ENCODE measurements around the gene CISTR.

Gene CISTR

DNA sequence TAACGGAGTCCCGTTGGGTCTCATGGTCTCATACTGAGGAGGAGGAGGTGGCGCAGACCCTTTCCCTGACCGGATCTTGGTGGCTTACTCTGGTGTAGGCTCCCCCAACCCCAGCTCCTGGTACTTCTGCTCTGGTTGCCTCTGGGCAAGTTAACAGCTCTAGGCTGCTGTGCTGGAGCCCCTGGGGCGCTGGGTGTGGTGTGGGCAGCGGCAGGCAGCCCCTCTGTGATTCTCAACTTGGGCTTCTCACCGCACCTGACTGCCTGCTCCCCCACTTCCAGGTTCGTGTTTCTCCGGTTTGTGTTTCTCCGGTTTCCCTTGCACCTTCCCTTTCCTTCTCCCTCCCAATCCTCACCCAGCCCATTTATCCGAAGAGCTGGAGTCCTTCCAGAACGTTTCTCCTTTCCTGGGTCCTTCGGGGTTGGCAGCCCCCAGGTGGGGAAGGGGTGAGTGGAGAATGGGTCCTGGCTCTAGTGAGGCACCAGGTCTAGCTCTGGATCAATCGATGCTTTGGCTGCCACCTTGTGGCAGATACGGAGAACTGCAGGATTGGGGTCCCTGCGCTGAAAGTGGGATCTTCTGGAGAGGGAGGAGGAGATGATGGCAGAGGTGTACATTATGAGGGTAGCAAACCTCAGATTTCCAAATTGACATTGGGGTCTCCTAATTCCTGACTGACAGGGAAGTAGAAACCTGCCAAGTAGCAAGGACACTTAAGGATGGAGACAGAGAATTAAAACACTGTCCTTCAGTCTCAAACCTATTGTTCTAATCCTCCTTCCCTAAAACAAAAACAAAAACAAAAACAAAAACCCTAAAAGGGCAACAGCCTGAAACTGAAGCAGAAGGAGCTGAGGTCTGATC lies 8.3 kb downstream of the CISTR start:
- DNase-seq (ENCODE audit: low spot score), result peak; percentile 82

DNA sequence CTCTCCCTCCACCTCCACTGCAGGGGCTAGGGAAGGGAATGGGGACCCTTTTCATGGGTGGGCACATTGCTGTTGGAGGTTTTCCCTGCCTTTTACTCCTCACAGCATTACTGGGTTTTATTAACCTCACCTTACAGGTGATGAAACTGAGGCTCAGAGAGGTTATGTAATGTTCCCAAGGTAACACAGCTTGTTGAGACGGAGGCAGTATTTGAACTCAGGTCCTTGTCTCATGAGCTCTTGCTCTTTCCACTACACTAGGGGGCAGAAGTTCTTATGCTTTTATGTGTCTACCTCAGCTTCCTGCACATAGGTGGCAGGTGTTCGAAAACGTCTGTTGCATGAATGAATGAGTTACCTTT lies 11.7 kb downstream of the CISTR start:
- no peak for DNase-seq (ENCODE audit: low spot score)

DNA sequence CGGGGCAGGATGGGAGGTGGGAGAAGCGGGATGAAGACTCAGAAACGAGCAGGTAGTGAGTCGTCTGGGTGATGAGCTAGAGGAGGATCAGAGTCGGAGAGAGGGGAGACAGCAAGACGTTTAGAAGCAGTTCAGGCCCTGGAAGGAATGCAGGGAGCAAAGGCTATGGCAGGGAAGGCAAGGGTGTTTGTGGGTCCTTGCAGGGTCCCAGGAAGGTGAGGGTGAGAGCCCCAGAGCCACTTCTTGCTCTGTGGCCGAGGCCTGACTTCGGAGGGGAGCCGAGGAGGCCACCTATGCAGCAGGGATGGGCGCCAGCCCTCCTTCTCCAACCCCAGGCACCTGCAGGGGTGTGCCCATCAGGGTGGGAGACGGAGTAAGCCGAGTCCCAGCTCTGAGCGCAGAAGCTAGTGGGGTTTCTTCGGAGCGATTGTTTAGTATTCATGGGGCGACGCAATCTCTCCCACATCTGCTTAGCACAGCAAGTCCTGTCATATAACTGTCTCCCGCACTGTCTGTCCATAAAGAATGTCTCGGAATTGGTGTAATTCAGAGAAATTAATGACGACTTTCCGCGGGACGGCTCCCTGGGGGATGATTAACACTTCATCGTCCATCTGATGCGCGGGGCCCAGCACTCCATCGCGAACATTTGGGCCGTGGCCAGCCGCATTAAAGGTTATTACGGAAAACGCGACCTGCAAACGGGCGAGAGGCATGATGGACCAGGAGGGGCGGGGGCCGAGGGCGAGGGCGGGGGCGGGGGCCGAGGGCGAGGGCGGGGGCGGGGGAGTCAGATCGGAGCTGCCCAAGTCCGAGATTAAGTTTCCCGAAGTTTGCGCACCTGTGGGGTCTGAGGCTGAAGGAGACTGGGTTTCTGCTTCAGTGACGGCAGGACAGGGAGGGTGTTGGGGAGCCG lies 12.3 kb downstream of the CISTR start:
- no peak for DNase-seq (ENCODE audit: low spot score)

DNA sequence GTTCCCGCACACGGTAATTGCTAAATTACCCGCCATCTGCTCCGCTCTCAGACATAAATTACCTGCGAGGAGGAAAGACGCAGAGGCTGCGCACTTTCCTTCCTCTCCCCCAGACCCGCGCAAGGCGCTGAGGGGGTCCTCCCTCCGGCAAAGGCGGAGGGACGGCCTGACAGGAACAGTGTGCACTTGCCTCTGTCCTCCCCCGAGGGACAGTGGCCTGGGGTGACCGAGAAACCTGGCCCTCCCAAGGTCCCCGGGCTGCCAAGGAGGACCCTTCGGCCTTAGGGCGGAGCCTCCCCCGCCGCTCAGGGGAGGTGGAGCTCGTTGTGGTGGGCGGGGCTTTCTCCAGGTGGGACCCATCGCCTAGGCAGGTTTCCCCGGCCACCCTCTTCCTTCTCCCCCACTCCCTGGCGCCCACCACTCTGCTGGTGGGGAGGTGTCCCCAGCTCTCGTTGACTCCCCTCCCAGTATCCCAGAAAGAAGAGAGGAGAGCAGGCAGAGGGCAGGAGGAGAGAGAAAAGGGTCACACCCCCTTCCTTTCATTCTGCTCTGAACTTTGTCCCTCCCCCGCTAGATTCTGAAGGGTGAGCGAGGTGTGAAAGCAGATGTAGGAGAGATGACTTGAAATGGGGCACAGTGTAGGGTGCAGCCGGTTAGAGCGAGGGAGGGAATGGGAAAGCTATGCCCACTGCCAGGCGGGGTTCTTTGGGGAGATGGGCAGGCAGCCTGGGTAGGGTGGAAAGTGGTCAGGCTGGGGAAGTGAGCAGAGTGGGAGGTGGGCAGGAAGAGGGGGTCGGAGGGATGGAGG lies 13.2 kb downstream of the CISTR start:
- peak; percentile 23 for DNase-seq (ENCODE audit: low spot score)

DNA sequence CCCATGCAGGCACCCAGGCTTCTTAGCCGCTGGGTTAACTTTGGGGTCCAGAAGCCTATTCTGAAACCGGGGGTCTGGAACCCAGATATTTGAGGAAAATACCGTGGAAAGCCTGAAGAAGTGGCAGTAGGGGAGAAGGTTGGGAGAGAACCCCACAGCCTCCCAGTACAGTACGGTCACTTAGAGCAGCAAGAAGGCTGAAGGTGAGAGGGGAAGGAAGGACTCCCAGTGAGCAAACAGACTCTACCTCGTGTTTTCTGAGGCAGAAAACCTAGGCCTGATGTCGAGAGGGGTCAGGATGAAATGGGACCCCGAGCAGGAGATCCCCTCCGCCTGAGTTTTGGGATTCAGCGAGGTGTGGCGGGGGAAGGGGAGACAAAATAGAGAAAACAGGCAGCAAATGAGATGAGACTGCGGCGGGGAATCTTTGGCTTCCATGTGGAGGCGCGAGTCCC lies 13.8 kb downstream of the CISTR start:
- DNase-seq (ENCODE audit: low spot score), result no peak

DNA sequence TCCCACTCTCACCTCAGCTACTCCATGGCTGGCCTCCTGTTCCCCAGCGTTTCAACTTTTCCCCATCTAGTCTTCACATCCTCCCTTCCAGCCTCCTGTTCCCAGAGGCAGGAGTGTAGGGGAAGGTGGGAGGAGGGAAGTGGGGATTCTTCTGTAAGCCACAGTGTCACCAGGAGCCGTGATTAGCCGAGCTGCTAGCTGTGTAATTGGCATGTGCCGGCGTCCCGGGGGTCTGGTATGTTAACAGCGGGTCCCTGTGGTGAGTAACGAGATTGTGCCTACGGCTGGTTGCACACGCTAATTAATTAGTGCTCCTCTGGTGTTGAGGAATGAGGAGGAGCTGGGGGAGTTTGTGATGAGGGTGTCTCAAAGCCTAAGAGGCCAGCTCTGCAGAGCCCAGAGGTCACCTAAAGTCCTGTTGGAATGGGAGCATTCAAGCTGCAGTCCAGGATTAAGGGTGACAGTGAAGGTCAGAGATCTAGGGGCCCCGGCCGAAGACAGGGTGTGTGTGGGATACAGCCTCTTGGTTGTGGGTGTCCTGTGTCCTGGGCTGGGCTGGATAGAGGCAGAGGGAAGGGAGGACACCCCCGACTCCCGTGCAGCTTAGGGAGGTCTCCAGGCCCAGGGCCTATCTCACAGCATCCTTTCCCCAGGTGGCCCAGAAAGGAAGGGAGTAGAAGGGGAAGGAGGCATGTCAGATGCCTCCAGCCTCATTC lies 14.5 kb downstream of the CISTR start:
- DNase-seq (ENCODE audit: low spot score), result no peak

DNA sequence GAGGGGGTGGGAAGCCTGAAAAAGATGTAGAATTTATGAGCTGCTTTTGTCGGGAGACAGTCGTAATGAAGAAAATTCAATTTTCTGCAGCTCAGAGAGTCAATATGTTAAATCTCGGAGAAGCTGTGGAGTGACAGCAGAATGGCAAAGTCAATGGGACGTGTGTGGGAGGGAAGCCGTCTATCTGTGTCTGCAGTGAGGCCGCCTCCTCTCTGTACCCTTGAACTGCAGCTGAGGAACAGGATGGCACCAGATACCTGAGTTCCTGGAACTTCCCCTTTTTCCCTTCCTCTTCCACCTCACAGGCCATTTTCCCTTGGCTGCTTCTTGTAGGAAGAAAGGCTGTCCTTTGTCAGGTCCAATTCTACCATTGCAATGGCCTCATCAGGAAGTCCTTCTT lies 15.2 kb downstream of the CISTR start:
- no peak for DNase-seq (ENCODE audit: low spot score)

DNA sequence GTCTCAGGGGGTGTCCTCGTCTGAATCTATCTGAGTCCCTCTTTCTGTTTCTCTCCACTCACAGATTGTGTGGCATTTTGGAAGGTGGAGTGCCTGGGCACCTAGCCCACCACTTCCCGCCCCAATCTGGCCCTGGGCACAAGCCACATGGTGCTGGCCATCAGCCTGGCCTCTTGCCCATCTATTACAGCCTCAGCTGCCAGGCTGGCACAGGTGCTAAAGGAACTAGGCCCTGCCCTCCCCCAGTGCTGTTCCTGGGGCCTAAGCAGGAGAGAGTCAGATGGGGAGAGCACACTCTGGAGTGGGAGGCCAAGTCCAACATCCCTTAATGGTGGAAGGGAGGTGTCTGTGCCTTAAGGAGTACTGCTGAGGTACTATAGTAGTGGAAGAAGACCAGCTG lies 16.2 kb downstream of the CISTR start:
- DNase-seq (ENCODE audit: low spot score), result no peak

DNA sequence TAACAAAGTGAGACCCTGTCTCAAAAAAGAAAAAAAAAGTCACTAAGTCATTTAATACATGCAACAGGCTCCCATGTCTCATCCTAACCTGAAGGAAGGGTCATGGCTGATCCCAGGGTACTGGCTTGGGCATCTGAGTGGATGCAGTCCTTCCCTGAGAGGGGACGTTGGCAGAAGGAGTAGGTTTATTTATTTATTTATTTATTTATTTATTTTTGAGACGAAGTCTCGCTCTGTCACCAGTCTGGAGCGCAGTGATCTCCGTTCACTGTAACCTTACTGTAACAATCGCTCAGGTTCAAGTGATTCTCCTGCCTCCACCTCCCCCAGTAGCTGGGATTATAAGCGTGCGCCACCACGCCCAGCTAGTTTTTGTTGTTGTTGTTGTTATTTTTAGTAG lies 17.4 kb downstream of the CISTR start:
- DNase-seq (ENCODE audit: low spot score), result no peak

DNA sequence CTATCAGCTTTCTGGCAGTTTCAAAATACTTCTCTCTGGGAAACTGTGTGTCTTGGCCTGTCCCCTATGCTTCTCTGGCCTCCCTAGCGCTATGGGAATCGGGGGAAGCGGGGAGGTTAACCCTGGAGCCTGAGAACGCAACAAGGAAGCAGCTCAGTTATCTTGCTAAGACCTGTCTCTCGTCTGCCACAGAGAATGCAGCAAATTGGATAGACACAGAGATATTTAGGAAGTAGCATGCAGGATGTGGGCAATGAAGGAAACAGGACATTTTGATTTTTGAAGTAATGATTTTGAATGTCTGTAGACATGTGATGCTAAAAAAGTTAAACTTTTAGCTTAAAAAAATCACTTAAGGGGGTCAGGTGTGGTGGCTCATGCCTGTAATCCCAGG lies 18.0 kb downstream of the CISTR start:
- no peak for DNase-seq (ENCODE audit: low spot score)

DNA sequence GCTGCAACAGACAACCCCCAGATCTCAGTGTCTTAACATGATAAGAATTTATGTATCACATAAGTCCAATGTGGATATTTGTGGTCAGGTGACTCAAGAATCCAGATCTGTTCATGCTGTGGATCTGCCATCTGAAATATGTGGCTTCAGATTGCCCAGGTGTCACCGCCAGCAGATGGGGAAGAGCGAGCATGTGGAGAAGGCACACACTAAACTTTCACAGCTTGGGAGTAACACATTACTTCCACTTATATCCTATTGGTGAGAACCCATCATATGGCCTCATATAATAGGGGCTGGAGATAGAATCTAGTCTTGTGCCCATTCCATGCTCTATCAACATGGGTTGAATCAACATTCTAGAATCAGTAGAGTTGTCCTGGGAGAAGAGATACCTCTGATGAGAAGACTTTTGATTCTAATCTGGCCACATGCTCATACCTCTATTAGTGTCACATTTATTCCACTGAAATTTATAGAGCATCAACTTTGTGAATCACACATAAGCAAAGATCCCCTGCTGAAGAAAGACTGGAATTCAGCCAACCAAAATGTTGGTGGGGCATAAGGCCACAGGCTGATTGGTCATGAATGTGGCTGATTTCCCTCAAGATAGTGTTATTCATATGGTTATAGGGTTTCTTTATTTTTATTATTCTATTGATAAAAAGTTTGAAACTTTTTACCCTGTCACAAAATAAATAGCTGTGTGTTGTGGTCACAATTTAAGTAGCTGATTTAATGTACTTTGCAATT lies 18.6 kb downstream of the CISTR start:
- no peak for DNase-seq (ENCODE audit: low spot score)

DNA sequence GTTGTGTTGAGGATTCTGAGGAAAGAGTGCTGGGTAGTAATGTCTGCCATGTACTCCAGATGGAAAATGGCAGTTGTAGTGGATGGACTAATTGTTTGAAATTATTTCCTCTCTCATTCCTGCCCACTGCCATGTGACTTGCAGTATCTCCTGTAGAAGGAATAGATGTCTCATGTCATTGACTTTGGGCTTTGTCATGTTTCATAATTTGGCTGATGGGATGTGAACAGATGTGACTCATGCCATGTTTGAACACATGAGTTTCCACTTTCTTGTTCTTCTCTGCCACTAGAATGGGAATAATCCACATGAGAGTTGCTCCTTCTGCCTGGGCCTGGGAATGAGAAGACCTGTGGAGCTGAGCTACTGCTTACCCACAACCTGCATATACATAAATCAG lies 22.1 kb downstream of the CISTR start:
- DNase-seq (ENCODE audit: low spot score), result no peak

DNA sequence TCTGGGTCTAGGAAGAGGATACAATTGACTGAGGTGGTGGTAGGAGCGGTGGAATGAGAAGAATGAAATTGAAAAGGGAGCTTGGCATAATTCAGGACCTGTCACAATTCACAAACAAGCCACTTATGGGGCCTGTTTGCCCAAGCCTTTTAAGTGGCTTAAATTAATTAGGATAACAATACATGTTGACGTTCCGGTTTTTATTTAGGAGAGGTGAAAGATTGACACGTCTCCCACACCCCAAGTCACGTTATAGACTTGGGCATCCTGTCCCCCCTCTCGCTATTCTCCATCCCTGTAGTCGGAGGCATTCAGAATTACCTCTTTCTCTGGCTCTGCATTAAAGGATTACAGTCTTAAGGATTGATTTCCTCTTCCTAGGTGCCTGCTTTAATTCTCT lies 23.6 kb downstream of the CISTR start:
- no peak for DNase-seq (ENCODE audit: low spot score)

DNA sequence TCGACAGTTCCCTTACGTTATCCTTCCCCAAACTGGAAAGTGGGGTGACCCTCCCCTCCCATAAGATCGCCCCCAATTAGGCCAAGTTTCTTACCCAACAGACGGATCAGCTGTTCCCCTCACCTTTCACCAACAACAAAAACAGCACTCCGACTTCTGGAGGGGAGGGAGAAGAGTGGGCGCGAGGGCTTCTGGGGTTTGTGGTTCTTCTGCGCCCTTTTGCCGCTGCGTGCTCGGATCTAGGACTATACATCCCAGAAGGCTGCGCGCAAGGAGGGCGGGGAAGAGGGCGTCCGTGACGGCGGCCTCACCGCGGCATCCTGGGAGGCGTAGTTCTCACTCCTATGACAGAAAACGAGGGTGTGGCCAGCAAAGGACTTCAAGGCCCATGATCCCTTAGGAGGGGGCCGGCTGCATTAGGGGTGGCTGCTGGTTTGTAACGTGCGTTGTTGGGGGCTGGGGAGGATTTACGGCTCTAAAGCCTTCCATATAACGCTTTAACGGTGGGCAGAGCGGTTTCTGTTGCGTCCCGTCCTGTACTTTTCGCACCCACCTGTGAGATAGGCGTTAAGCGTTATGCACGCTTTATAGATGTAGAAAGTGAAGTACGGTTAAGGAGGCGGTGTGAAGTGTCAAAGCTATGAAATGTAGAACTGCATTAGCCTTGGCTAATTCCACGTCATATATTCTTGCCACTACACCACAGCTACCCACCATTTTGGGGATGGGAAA lies 24.3 kb downstream of the CISTR start, which contains the start of gene CALCOCO1:
CALCOCO1 (minus strand) TSS at position 143 of the 732 bp plus-strand sequence. CDS start 2,210 bp downstream, outside the sequence.
- peak; percentile 99 for DNase-seq (ENCODE audit: low spot score)

DNA sequence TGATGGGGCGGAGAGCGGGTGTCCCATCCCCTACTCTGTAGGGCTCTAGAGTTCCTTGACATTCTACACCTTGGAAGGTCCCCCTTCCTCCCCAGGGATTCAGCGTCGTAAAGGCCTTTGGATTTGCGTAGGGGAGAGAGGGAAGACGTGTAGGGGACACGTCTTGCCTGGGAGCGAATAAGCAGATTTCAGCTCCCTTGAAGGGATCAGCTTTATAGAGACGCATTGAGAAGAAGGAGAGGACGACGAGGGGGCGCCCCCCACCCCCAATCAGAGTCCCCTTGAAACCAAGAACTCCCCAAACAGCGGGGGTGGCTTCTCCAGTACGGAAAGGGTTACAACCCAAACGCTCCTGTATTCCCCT lies 24.9 kb downstream of the CISTR start:
- DNase-seq (ENCODE audit: low spot score), result peak; percentile 17

DNA sequence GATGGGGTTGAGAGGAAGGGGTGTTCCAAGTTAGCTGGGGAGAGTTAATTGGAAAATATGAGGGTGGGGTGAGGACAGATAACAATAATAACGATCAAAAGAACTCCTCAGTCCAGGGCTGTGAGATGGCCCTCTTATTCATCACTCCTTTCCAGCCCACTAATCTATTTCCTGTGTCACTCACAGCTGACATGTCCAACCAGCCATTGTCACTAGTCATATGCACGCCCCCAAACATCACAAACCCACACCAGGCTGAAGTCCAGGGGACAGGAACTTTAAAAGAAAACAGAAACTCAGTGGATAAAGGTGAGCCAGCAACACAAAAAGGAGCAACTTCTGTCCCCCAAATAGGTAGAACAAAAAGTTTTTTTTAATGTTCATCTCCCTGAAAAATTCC lies 25.4 kb downstream of the CISTR start:
- DNase-seq (ENCODE audit: low spot score), result peak; percentile 42

DNA sequence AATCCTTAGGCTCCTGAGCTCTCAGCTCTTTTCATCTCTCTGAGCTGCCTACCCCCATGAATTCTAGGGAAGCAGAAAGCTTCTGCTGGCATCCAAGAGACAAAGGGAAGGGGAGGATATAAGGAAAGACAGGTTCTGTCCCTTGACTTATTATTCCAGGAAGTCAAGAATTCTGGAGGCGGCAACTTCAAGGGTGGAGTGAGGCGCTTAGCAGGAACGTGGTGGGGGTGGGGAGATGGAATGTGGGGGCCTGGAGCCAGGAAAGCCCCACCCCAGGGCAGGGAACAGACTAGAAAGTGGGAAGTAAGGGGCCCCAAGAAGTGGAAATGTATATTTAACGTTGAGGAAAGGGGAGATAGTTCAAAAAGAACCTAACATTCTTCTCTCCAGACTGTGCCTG lies 26.0 kb downstream of the CISTR start:
- no peak for DNase-seq (ENCODE audit: low spot score)

DNA sequence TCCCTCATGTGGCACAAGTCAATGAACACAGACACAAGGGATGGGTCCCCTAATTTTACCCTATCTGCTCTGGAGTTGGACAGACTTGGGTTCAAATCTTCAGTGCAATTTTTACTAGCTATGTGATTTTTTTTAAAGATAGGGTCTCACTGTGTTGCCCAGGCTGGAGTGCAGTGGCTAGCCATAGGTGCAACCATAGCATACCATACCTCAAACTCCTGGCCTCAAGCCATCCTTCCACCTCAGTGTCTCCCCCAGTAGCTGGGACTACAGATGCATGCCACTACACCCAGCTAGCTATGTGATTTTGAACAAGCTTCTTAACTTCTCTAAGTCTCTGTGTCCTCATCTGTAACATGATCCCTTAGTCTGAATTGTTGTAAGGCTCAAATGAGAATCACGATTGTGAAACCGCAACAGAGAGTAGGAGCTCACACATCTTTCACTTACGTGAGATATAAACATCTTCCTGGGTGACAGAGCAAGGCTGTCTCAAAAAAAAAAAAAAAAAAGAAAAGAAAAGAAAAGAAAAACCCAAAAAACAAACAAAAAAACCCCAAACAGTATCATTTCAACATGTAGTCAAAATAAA lies 29.2 kb downstream of the CISTR start:
- no peak for DNase-seq (ENCODE audit: low spot score)

DNA sequence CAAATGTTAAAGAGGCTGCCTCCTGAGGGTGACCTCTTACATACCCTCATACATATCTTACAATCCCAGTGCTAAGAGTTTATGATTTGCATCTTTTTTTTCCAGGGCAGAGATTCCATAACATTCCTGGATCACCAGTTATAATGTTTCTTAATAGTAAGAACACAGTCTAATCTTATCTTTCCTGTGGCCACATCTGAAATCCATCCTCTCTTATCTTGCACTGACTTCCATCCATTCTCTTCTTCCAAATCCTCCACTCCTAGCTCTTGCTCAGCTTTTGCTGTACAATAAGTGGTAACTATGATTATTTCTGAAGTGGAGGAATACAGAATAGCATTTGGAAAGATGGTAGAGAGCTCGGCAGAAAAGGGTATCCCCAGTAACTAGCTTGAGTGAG lies 30.8 kb downstream of the CISTR start:
- no peak for DNase-seq (ENCODE audit: low spot score)

DNA sequence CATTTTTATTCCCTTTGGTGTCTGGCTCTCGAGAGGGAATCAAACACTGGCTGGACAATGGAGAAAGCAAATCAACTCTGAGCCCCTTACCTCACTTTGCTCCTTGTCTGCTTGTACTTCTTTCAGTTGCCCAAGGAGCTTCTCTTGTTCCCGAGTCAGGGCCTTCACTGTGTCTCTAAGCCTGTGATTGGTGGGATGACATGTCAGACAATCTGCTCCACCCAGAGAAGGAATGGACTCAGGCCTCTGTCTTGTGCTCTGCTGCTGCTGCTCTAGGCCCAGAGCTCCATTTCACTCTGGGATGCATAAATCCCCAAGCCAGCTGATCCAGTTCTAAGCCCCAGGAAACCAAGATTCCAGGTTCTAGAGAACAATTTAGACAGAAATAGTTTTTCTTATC lies 32.1 kb downstream of the CISTR start:
- no peak for DNase-seq (ENCODE audit: low spot score)
